ENCODE measurements around the gene TMSB15B. TPM values are rescaled to one million over a fixed set of nuclear protein-coding genes. Genes with fewer than 3 reads are reported as not detected.

Gene TMSB15B
- polyA plus RNA-seq, 1 donor from 2014 or later: 133 TPM

GRCh38 chrX:103918050-103918449 lies 44.4 kb upstream of the TMSB15B start:
- H4K20me1 ChIP-seq (ENCODE audit: insufficient read depth): no peaks in the 10 kb centered on the region
- peak overlapping the region; percentile 59 for H3K4me2 ChIP-seq (ENCODE audit: low read length)
- H3K27me3 ChIP-seq (ENCODE audit: insufficient read depth, low read depth, low read length): no peaks in the 10 kb centered on the region
- H3F3A ChIP-seq (ENCODE audit: insufficient read depth, low read length, poor library complexity, severe bottlenecking): no peaks in the 10 kb centered on the region
- TF ChIP-seq RAD21 (conservative IDR thresholded peaks at IDR 0.05) (peak; percentile 45), CTCF (IDR thresholded peaks at IDR 0.05; ENCODE audit: poor library complexity, severe bottlenecking) (peak; percentile 71), EZH2 (IDR thresholded peaks at IDR 0.05; ENCODE audit: borderline replicate concordance, insufficient read depth, low read length, poor library complexity, severe bottlenecking) (no peak), SMC3 (conservative IDR thresholded peaks at IDR 0.05; ENCODE audit: poor library complexity) (peak; percentile 68)
- TF ChIP-seq, protein P1, sequence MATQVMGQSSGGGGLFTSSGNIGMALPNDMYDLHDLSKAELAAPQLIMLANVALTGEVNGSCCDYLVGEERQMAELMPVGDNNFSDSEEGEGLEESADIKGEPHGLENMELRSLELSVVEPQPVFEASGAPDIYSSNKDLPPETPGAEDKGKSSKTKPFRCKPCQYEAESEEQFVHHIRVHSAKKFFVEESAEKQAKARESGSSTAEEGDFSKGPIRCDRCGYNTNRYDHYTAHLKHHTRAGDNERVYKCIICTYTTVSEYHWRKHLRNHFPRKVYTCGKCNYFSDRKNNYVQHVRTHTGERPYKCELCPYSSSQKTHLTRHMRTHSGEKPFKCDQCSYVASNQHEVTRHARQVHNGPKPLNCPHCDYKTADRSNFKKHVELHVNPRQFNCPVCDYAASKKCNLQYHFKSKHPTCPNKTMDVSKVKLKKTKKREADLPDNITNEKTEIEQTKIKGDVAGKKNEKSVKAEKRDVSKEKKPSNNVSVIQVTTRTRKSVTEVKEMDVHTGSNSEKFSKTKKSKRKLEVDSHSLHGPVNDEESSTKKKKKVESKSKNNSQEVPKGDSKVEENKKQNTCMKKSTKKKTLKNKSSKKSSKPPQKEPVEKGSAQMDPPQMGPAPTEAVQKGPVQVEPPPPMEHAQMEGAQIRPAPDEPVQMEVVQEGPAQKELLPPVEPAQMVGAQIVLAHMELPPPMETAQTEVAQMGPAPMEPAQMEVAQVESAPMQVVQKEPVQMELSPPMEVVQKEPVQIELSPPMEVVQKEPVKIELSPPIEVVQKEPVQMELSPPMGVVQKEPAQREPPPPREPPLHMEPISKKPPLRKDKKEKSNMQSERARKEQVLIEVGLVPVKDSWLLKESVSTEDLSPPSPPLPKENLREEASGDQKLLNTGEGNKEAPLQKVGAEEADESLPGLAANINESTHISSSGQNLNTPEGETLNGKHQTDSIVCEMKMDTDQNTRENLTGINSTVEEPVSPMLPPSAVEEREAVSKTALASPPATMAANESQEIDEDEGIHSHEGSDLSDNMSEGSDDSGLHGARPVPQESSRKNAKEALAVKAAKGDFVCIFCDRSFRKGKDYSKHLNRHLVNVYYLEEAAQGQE (IDR thresholded peaks at IDR 0.05; ENCODE audit: borderline replicate concordance): peak; percentile 12
- H3K4me3 ChIP-seq (ENCODE audit: low read length): peak overlapping the region; percentile 76
- H3K27ac ChIP-seq (ENCODE audit: low read length): peak overlapping the region; percentile 93
- peak overlapping the region; percentile 33 for H2AFZ ChIP-seq (ENCODE audit: low read depth, low read length)
- no peaks in the 10 kb centered on the region for H3K9me3 ChIP-seq (ENCODE audit: low read length)
- no peaks in the 10 kb centered on the region for H3K36me3 ChIP-seq (ENCODE audit: insufficient read depth, low read length)
- peaks cover 10% of the 10 kb centered on the region for H3K79me2 ChIP-seq (replicated peaks; ENCODE audit: insufficient read depth, low read length)
- H3K9ac ChIP-seq (ENCODE audit: low read length): peak overlapping the region; percentile 93
- H3K9me2 ChIP-seq (ENCODE audit: insufficient read depth, low read length): no peaks in the 10 kb centered on the region

DNA sequence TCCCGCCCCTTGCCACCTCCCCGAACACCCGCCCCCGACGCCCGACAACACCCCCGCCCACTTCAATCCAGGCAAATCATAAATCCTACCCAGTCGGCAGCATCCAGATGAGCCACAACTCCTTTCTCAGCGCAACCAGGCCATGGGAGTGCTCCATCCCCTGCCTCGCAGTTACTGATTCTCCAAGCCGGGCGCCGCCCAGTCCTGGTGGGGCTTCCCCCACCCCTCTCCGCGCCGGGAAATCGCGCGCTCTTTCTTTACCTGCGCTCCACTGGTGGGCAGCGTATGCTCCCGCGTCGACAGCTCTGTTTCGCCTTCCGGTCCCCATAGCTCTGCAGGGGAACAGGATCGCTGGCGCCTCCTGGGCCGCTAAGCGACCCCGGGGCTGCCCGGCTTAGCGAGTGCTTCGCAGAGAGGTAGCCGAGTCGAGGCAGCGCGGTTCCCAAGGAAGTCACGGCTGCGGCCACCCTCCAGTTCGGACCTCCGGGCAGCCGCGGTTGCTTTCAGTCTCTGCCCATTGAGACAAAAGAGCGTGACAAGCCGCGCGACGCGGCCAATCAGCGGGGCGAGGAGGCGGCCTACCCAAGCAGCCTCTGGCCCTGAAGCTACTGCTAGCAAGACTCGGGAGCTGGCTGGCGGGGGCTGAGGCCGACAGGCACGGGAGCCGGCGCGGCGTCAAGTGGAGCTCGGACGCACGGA lies 43.7 kb upstream of the TMSB15B start:
- H3F3A ChIP-seq (ENCODE audit: insufficient read depth, low read length, poor library complexity, severe bottlenecking): no peaks in the 10 kb centered on the region

More for the DNA sequence above, 43.7 kb upstream of the TMSB15B start:
- no peaks in the 10 kb centered on the region for H3K9me3 ChIP-seq (ENCODE audit: low read length)
- peak overlapping the region; percentile 76 for H3K4me3 ChIP-seq (ENCODE audit: low read length)
- H3K4me2 ChIP-seq (ENCODE audit: low read length): no peak overlapping the region
- H3K9ac ChIP-seq (ENCODE audit: low read length): peak overlapping the region; percentile 93
- TF ChIP-seq MXI1 (conservative IDR thresholded peaks at IDR 0.05; ENCODE audit: poor library complexity, severe bottlenecking): peak; percentile 36
- TF ChIP-seq, protein P1 (IDR thresholded peaks at IDR 0.05; ENCODE audit: borderline replicate concordance): peak; percentile 69
- no peak for TF ChIP-seq EZH2 (IDR thresholded peaks at IDR 0.05; ENCODE audit: borderline replicate concordance, insufficient read depth, low read length, poor library complexity, severe bottlenecking)
- no peak for TF ChIP-seq CTCF (IDR thresholded peaks at IDR 0.05; ENCODE audit: poor library complexity, severe bottlenecking)
- peak; percentile 56 for TF ChIP-seq TAF1 (IDR thresholded peaks at IDR 0.05; ENCODE audit: low read depth)
- no peak for TF ChIP-seq EP300 (conservative IDR thresholded peaks at IDR 0.05; ENCODE audit: poor library complexity, severe bottlenecking)
- TF ChIP-seq RAD21 (conservative IDR thresholded peaks at IDR 0.05): no peak
- TF ChIP-seq POLR2AphosphoS5 (IDR thresholded peaks at IDR 0.05): peak; percentile 60
- H3K79me2 ChIP-seq (replicated peaks; ENCODE audit: insufficient read depth, low read length): peaks cover 10% of the 10 kb centered on the region
- H2AFZ ChIP-seq (ENCODE audit: low read depth, low read length): peak overlapping the region; percentile 33
- no peaks in the 10 kb centered on the region for H3K36me3 ChIP-seq (ENCODE audit: insufficient read depth, low read length)
- no peaks in the 10 kb centered on the region for H3K9me2 ChIP-seq (ENCODE audit: insufficient read depth, low read length)
- no peaks in the 10 kb centered on the region for H3K27me3 ChIP-seq (ENCODE audit: insufficient read depth, low read depth, low read length)
- peak overlapping the region; percentile 93 for H3K27ac ChIP-seq (ENCODE audit: low read length)
- H4K20me1 ChIP-seq (ENCODE audit: insufficient read depth): no peaks in the 10 kb centered on the region

All from neural cell (in vitro differentiated cells).